Measurements from ENCODE around the gene CACNG4.

Gene CACNG4

GRCh38 chr17:67047382-67047781 lies 82.9 kb downstream of the CACNG4 start:
- no peak for DNase-seq

- no peak for DNase-seq
Observed at GRCh38 chr17:67049025-67049739, 84.7 kb downstream of the CACNG4 start.

- no peak for DNase-seq
Observed at GRCh38 chr17:67050066-67050465, 85.6 kb downstream of the CACNG4 start.

- no peak for DNase-seq
Observed at GRCh38 chr17:67050471-67051154, 86.1 kb downstream of the CACNG4 start.

- DNase-seq = no peak
Observed at GRCh38 chr17:67051155-67051538, 86.6 kb downstream of the CACNG4 start.

GRCh38 chr17:67051837-67052236 lies 87.3 kb downstream of the CACNG4 start:
- DNase-seq = no peak

GRCh38 chr17:67052720-67053437 lies 88.4 kb downstream of the CACNG4 start:
- DNase-seq = no peak

GRCh38 chr17:67053438-67054000 lies 89.0 kb downstream of the CACNG4 start:
- no peak for DNase-seq

- no peak for DNase-seq
Observed at GRCh38 chr17:67054011-67054591, 89.6 kb downstream of the CACNG4 start.

GRCh38 chr17:67054608-67055007 lies 90.1 kb downstream of the CACNG4 start:
- no peak for DNase-seq

- DNase-seq = no peak
Observed at GRCh38 chr17:67055041-67055443, 90.5 kb downstream of the CACNG4 start.

GRCh38 chr17:67055811-67056745 lies 91.6 kb downstream of the CACNG4 start:
- DNase-seq = no peak

- no peak for DNase-seq
Observed at GRCh38 chr17:67056746-67057490, 92.4 kb downstream of the CACNG4 start.

- no peak for DNase-seq
Observed at GRCh38 chr17:67058036-67058435, 93.5 kb downstream of the CACNG4 start.

GRCh38 chr17:67059372-67059771 lies 94.9 kb downstream of the CACNG4 start:
- DNase-seq = no peak

GRCh38 chr17:67063141-67063540 lies 98.6 kb downstream of the CACNG4 start:
- DNase-seq = no peak

- no peak for DNase-seq
Observed at GRCh38 chr17:67066717-67067116, 102.2 kb downstream of the CACNG4 start.

GRCh38 chr17:67067571-67068482 lies 103.3 kb downstream of the CACNG4 start:
- DNase-seq = no peak

- DNase-seq = no peak
Observed at GRCh38 chr17:67068999-67069398, 104.5 kb downstream of the CACNG4 start.

- no peak for DNase-seq
Observed at GRCh38 chr17:67069603-67070136, 105.2 kb downstream of the CACNG4 start.

Data from SHP77 (cell line).